Thoracic aorta (tissue), 2 donors: ENCODE data around the gene APPL2. TPM values are rescaled to one million over a fixed set of nuclear protein-coding genes. Genes with fewer than 3 reads are reported as not detected.

Experiments
- ATAC-seq: fragments of 150-250 bp; one replicate; pipeline ENCODE4 v1.8.0; 2017; ENCODE audit warnings: low read depth; ENCODE audit not compliant: insufficient number of reproducible peaks, low FRiP score
- DNase-seq: peaks from one replicate; pipeline ENCODE4 v3.0.0-alpha.2; 2020; ENCODE audit warnings: low spot score
- H3K27ac ChIP-seq, 2 donors: fragments of 200-600 bp; sonication (generic); 1 replicate in 1 of 2; 2 replicates in 1 of 2; pipeline ENCODE4 v1.5.1; 2016; ENCODE audit warnings: mild to moderate bottlenecking in 2 of 2, moderate library complexity in 2 of 2
- H3K27me3 ChIP-seq: fragments of 200-600 bp; sonication (generic); replicated peaks from 2 replicates; pipeline ENCODE4 v1.6.0; 2016; ENCODE audit warnings: mild to moderate bottlenecking; ENCODE audit not compliant: insufficient read depth
- H3K36me3 ChIP-seq: fragments of 200-600 bp; sonication (generic); one replicate; pipeline ENCODE4 v1.5.1; 2016
- H3K4me1 ChIP-seq, 2 donors: fragments of 200-600 bp; sonication (generic); 1 replicate in 1 of 2; 2 replicates in 1 of 2; pipeline versions ENCODE4 v1.5.1 to v1.6.0; 2016; ENCODE audit warnings: low read depth in 2 of 2, mild to moderate bottlenecking in 1 of 2; ENCODE audit not compliant: control insufficient read depth in 1 of 2
- H3K4me3 ChIP-seq: fragments of 200-600 bp; sonication (generic); 2 replicates; pipeline ENCODE4 v1.5.1; 2016; ENCODE audit warnings: mild to moderate bottlenecking
- H3K9me3 ChIP-seq: fragments of 200-600 bp; sonication (generic); 2 replicates; pipeline ENCODE4 v1.5.1; 2016
- CTCF ChIP-seq: fragments of 200-600 bp; sonication (generic); IDR thresholded peaks from one replicate; pipeline ENCODE4 v1.5.1; 2019; ENCODE audit warnings: antibody characterized with exemption
- total RNA-seq, 2 donors: library from RNA; depleted of rRNA; stranded (reverse); fragments of >200 nt; gene quantifications; one replicate each; pipeline versions ENCODE4 v1.1.0 to v1.2.3, GENCODE V29; 2016

The APPL2 gene
- total RNA-seq, 2 donors from 2014 or later, result 38.2 to 60.9 TPM

- H3K9me3 ChIP-seq, result no peaks in the 10 kb centered on the region
- no peak for DNase-seq
- no peaks in the 10 kb centered on the region for H3K27me3 ChIP-seq
- no peak overlapping the region for H3K27ac ChIP-seq
- TF ChIP-seq CTCF, result no peak
- H3K4me3 ChIP-seq, result no peak overlapping the region
- H3K36me3 ChIP-seq, result peaks cover 15% of the 10 kb centered on the region
- no peak for ATAC-seq
- H3K4me1 ChIP-seq, result no peaks in the 10 kb centered on the region
Measured at GRCh38 chr12:105171691-105172436, 64.1 kb downstream of the APPL2 start.

- no peak for TF ChIP-seq CTCF
- Histone ChIP-seq H3K4me1 (no peaks in the 10 kb centered on the region), H3K27ac (no peak overlapping the region), H3K36me3 (peaks cover 12% of the 10 kb centered on the region), H3K9me3 (no peaks in the 10 kb centered on the region), H3K4me3 (no peak overlapping the region), H3K27me3 (no peaks in the 10 kb centered on the region)
- DNase-seq (no peak), ATAC-seq (no peak)
Measured at GRCh38 chr12:105170139-105170538, 65.8 kb downstream of the APPL2 start.

DNA sequence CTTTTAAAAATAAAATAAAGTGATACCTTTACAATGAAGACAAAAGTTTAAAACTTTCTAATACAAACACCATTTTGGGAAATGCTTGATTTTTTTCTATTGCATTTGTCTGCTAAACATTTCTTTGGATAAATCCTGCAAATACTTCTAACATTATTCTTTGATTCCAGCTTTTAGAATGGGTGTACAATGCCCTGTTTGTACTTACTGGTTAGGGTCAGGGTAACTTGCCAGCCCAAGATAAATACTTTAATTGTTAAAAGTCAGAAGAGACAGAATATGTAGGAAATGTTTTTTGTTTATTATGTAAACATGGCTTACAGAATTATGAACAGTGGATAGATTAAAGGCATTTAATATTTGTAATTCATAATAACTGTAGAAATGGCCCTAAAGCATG, 68.0 kb downstream of the APPL2 start:
- Histone ChIP-seq H3K27me3 (no peaks in the 10 kb centered on the region), H3K9me3 (no peaks in the 10 kb centered on the region), H3K4me1 (no peaks in the 10 kb centered on the region), H3K27ac (no peak overlapping the region), H3K36me3 (peaks cover 14% of the 10 kb centered on the region), H3K4me3 (no peak overlapping the region)
- ATAC-seq (no peak), DNase-seq (no peak)
- no peak for TF ChIP-seq CTCF

DNA sequence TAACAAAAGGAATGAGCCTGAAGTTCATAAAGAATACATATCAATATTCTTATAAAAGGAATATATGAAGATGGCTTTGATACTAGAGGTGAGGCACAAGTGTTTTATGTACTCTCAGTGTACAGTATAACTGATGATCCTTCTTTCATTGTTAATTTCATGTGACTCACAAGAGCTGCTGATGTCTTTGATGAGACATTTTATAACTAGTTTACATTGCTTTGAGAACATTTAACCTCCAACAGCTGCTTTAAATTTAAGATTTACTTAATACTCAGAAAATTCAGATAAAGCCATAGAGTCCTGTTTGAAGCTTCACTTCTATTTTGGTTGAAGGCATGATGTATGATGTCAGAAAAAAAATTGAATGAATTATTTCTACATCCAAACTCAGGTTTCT, 68.6 kb downstream of the APPL2 start:
- Histone ChIP-seq H3K4me1 (no peaks in the 10 kb centered on the region), H3K27ac (no peak overlapping the region), H3K36me3 (peaks cover 15% of the 10 kb centered on the region), H3K27me3 (no peaks in the 10 kb centered on the region), H3K9me3 (no peaks in the 10 kb centered on the region), H3K4me3 (no peak overlapping the region)
- no peak for DNase-seq
- no peak for TF ChIP-seq CTCF
- ATAC-seq, result no peak

- no peaks in the 10 kb centered on the region for H3K9me3 ChIP-seq
- no peaks in the 10 kb centered on the region for H3K4me1 ChIP-seq
- no peak overlapping the region for H3K27ac ChIP-seq
- no peak for DNase-seq
- no peak for ATAC-seq
- no peak overlapping the region for H3K4me3 ChIP-seq
- no peak for TF ChIP-seq CTCF
- no peaks in the 10 kb centered on the region for H3K27me3 ChIP-seq
- H3K36me3 ChIP-seq, result peaks cover 15% of the 10 kb centered on the region
Measured at GRCh38 chr12:105166736-105167135, 69.2 kb downstream of the APPL2 start.
